T-helper 17 cell (primary cell): Measurements from ENCODE around the gene B3GAT3. TPM values are rescaled to one million over a fixed set of nuclear protein-coding genes. Genes with fewer than 3 reads are reported as not detected.
"Not testable (repeated sequence)": the region's sequence is repeated elsewhere in the genome, so short reads cannot be mapped to it uniquely, and the experiment has no call there.

Experiments
- ATAC-seq: fragments of 150-1000 bp; cut with Tn5 transposase; 2 replicates; pipeline ENCODE4 v1.10.0; 2021; ENCODE audit warnings: mild to moderate bottlenecking, moderate library complexity
- DNase-seq, 3 donors: peaks; one replicate each; pipeline versions ENCODE4 v3.0.0 to v3.0.0-alpha.2; 2020 to 2021
- H3K9me3 ChIP-seq: one replicate; pipeline ENCODE4 v1.7.0; 2013; ENCODE audit warnings: low read length, mild to moderate bottlenecking; ENCODE audit not compliant: control insufficient read depth, poor library complexity, severe bottlenecking
- H3K27ac Mint-ChIP-seq: one replicate; pipeline ENCODE4 v1.8.0; 2022; ENCODE audit warnings: mild to moderate bottlenecking, moderate library complexity, mixed read lengths
- H3K27me3 Mint-ChIP-seq: one replicate; pipeline ENCODE4 v1.8.0; 2022; ENCODE audit warnings: mixed read lengths
- H3K36me3 Mint-ChIP-seq: one replicate; pipeline ENCODE4 v1.8.0; 2022; ENCODE audit warnings: low read depth, mixed read lengths
- H3K4me1 Mint-ChIP-seq: one replicate; pipeline ENCODE4 v1.8.0; 2022; ENCODE audit warnings: mild to moderate bottlenecking, mixed read lengths
- H3K4me3 Mint-ChIP-seq: one replicate; pipeline ENCODE4 v1.8.0; 2022; ENCODE audit warnings: mild to moderate bottlenecking, moderate library complexity, mixed read lengths
- total RNA-seq, 4 donors: library from RNA in 2 of 4; stranded (reverse) in 2 of 4; gene quantifications; one replicate each; pipeline ENCODE4 v1.2.3 and lab custom pipeline; 2022 to 2026

The B3GAT3 gene
- total RNA-seq, 2 donors from 2014 or later, result 53.0 to 57.2 TPM

GRCh38 chr11:62650283-62650682 lies 28.5 kb upstream of the B3GAT3 start:
- DNase-seq, H3K4me3 Mint-ChIP-seq, H3K27me3 Mint-ChIP-seq, H3K9me3 ChIP-seq, ATAC-seq, H3K36me3 Mint-ChIP-seq: not testable (repeated sequence)
- Mint-ChIP-seq H3K27ac (peak overlapping the region; percentile 4), H3K4me1 (peaks cover 21% of the 10 kb centered on the region)

- H3K27ac Mint-ChIP-seq, result no peak overlapping the region
- H3K4me3 Mint-ChIP-seq, result no peak overlapping the region
- DNase-seq (no peak), ATAC-seq (no peak)
- H3K9me3 ChIP-seq, result no peaks in the 10 kb centered on the region
- peaks cover 24% of the 10 kb centered on the region for H3K4me1 Mint-ChIP-seq
- H3K27me3 Mint-ChIP-seq, result no peaks in the 10 kb centered on the region
- no peaks in the 10 kb centered on the region for H3K36me3 Mint-ChIP-seq
Observed at GRCh38 chr11:62649486-62649885, 27.7 kb upstream of the B3GAT3 start.

DNA sequence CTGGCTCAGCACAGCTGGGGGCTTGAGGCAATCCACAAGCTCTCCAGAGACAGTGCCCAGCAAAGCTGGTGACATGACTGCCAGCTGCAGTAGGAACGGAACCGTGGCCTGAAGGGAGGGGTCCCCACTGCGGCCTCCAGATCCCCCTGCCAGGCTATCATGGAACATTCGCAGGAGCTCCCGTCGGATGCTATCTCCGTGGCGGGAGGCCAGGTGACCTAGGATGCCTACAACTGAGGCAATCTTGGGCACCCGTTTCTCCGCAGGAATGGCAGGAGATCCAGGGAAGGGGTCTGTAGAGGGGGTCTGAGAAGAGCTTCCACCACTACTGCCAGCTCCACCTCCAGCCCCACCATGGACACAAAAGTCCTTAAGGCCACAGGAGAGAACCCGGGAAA lies 27.2 kb upstream of the B3GAT3 start:
- Mint-ChIP-seq H3K27me3 (no peaks in the 10 kb centered on the region), H3K27ac (no peak overlapping the region), H3K4me3 (no peak overlapping the region), H3K4me1 (peaks cover 24% of the 10 kb centered on the region), H3K36me3 (no peaks in the 10 kb centered on the region)
- H3K9me3 ChIP-seq, result no peaks in the 10 kb centered on the region
- DNase-seq (no peak), ATAC-seq (no peak)

- Mint-ChIP-seq H3K4me1 (peaks cover 22% of the 10 kb centered on the region), H3K27me3 (no peaks in the 10 kb centered on the region), H3K36me3 (no peaks in the 10 kb centered on the region), H3K27ac (no peak overlapping the region), H3K4me3 (no peak overlapping the region)
- no peaks in the 10 kb centered on the region for H3K9me3 ChIP-seq
- no peak for DNase-seq
- no peak for ATAC-seq
Observed at GRCh38 chr11:62648185-62648966, 26.6 kb upstream of the B3GAT3 start.

DNA sequence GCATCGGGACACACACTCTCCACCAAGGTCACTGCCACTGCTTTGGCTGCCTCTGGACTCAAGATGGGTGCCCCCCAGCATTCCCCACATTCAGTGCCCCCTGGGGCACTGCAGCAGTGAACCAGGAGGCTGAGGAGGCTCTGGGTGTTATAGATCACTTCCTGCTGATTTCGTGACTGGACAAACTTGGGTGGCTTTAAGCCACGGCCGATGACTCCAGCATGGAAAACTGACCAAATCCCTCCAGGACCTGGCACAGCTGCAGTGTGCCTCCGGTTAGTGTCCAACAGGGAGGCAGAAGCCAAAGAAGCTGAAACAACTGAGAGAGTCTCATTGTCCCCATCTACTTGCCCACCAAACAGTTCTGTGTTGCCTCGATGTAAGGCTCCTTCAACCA lies 25.8 kb upstream of the B3GAT3 start:
- no peak for DNase-seq
- no peaks in the 10 kb centered on the region for H3K9me3 ChIP-seq
- Mint-ChIP-seq H3K4me3 (no peak overlapping the region), H3K36me3 (no peaks in the 10 kb centered on the region), H3K27me3 (no peaks in the 10 kb centered on the region), H3K4me1 (peaks cover 21% of the 10 kb centered on the region), H3K27ac (no peak overlapping the region)
- ATAC-seq, result no peak

- H3K27me3 Mint-ChIP-seq, result no peaks in the 10 kb centered on the region
- ATAC-seq, result no peak
- no peaks in the 10 kb centered on the region for H3K9me3 ChIP-seq
- no peak for DNase-seq
- H3K4me1 Mint-ChIP-seq, result peaks cover 16% of the 10 kb centered on the region
- H3K4me3 Mint-ChIP-seq, result peak overlapping the region; percentile 98
- peak overlapping the region; percentile 96 for H3K27ac Mint-ChIP-seq
- no peaks in the 10 kb centered on the region for H3K36me3 Mint-ChIP-seq
Observed at GRCh38 chr11:62646825-62647608, 25.2 kb upstream of the B3GAT3 start.

- DNase-seq (peak; percentile 94 to 98 (median 97)), ATAC-seq (peak; percentile 99)
- peak within 1 kb of the TSS; percentile 96 for H3K27ac Mint-ChIP-seq
- H3K36me3 Mint-ChIP-seq, result no peaks in the 10 kb centered on the region
- no peaks in the 10 kb centered on the region for H3K27me3 Mint-ChIP-seq
- H3K4me3 Mint-ChIP-seq, result peak within 1 kb of the TSS; percentile 98
- peaks cover 13% of the 10 kb centered on the region for H3K4me1 Mint-ChIP-seq
- H3K9me3 ChIP-seq, result no peaks in the 10 kb centered on the region
Observed at GRCh38 chr11:62645946-62646824, 24.4 kb upstream of the B3GAT3 start, which contains the start of gene GANAB. TSS of gene GANAB (minus strand) at chr11:62646613. CDS start at chr11:62646599, 14 bp downstream.

- ATAC-seq (no peak), DNase-seq (no peak)
- no peaks in the 10 kb centered on the region for H3K27me3 Mint-ChIP-seq
- H3K4me3 Mint-ChIP-seq, result peak overlapping the region; percentile 98
- no peaks in the 10 kb centered on the region for H3K36me3 Mint-ChIP-seq
- peak overlapping the region; percentile 96 for H3K27ac Mint-ChIP-seq
- H3K9me3 ChIP-seq, result no peaks in the 10 kb centered on the region
- peaks cover 15% of the 10 kb centered on the region for H3K4me1 Mint-ChIP-seq
Observed at GRCh38 chr11:62645671-62645945, 23.8 kb upstream of the B3GAT3 start.

DNA sequence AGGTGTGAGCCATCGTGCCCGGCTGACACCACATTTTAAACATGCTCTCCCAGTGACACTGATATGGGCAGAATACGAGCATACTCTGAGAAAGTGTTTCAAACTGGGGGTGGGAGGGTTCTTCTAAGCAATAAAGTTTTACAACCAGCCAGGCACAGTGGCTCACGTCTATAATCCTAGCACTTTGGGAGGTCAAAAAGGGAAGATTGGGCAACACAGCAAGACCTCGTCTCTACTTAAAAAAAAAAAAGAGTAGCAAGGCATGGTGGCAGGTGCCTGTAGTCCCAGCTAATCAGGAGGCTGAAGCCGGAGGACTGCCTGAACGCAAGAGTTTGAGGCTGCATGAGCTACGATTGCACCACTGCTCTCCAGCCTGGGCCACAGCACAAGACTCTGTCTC lies 22.4 kb upstream of the B3GAT3 start:
- Mint-ChIP-seq H3K4me3 (no peak overlapping the region), H3K27ac (no peak overlapping the region), H3K27me3 (no peaks in the 10 kb centered on the region), H3K4me1 (peaks cover 21% of the 10 kb centered on the region), H3K36me3 (peaks cover 4% of the 10 kb centered on the region)
- DNase-seq (no peak), ATAC-seq (no peak)
- H3K9me3 ChIP-seq, result no peaks in the 10 kb centered on the region

DNA sequence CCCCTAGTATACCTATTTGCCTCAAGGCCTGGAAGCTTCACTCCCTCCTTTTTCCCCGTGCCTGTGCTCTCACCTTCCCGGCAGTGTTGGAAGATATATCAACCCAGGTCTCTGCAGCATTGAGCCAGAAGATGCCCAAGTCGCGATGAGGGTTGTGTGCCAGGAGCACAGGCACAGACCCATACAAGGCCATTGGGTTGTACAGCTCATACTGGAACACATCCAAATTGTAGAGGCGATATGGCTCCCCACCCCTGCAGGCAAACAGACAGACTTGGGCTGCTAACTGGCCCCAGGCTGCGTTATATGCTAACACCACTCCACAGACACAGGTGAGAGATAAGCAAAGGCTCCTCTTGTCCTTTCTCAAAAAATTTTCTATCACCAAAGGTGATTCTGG lies 10.7 kb upstream of the B3GAT3 start:
- no peak for ATAC-seq
- peaks cover 11% of the 10 kb centered on the region for H3K36me3 Mint-ChIP-seq
- peak overlapping the region; percentile 73 for H3K27ac Mint-ChIP-seq
- DNase-seq, result no peak
- H3K4me1 Mint-ChIP-seq, result peaks cover 9% of the 10 kb centered on the region
- H3K4me3 Mint-ChIP-seq, result no peak overlapping the region
- no peaks in the 10 kb centered on the region for H3K27me3 Mint-ChIP-seq
- H3K9me3 ChIP-seq, result no peaks in the 10 kb centered on the region

DNA sequence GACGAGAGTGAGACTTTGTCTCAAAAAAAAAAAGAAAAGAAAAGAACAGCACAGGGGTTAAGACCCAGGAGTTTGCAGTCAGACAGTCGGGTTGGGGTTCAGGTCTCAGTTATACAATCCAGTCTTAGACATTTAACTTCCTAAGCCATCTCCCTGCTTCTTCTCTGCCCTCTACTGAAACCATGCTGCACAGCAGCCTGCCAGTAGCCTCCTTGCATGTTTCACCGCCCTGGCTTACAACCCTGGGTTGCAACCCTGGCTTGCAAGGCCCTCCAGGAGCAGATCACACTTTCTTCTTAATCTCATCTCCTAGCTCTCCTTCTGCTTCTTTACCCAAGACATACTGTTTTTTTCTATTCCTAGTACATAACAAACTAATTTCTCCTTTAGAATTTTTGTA lies 5.9 kb upstream of the B3GAT3 start:
- Mint-ChIP-seq H3K27me3 (no peaks in the 10 kb centered on the region), H3K36me3 (peaks cover 10% of the 10 kb centered on the region), H3K4me3 (no peak overlapping the region), H3K4me1 (peaks cover 8% of the 10 kb centered on the region), H3K27ac (peak overlapping the region; percentile 49)
- H3K9me3 ChIP-seq, result no peaks in the 10 kb centered on the region
- no peak for DNase-seq
- no peak for ATAC-seq

DNA sequence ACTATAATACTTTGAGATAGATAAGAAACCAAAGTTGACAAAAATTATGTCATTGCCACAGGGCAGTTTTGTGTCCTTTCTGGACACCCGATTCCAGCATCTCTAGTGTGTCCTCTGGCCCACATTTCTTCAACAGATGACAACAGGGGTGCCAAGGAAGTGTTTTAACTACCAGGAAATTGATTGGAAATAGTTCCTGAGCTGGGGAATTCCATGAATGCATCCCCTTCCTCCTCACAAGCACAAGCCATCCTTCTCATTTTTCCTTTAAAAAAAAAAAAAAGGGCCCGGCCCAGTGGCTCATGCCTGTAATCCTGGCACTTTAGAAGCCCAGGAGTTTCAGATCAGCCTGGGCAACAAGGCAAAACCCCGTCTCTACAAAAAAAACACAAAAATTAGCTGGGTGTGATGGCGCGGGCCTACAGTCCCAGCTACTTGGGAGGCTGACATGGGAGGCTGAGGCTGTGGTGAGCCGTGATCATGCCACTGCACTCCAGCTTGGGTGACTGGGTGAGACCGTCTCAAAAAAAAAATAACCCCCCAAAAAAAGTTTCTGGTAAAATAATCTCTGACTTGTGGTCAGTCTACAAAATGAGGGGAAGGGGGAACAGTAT lies 797 bp upstream of the B3GAT3 start:
- ATAC-seq (no peak), DNase-seq (no peak)
- peak overlapping the region; percentile 92 for H3K4me3 Mint-ChIP-seq
- no peaks in the 10 kb centered on the region for H3K9me3 ChIP-seq
- no peaks in the 10 kb centered on the region for H3K27me3 Mint-ChIP-seq
- peak overlapping the region; percentile 97 for H3K27ac Mint-ChIP-seq
- peaks cover 4% of the 10 kb centered on the region for H3K36me3 Mint-ChIP-seq
- peaks cover 21% of the 10 kb centered on the region for H3K4me1 Mint-ChIP-seq
